Upper lobe of left lung (tissue), 6 donors: Measurements from ENCODE around the gene RASSF7. TPM values are rescaled to one million over a fixed set of nuclear protein-coding genes. Genes with fewer than 3 reads are reported as not detected.
A peak's percentile ranks its signal among the peaks of the same experiment; 100 is the strongest.

Experiments used
- ATAC-seq, 2 donors: fragments of 200-7000 bp; cut with Tn5 transposase; one replicate each; pipeline ENCODE4 v1.9.1; 2022; ENCODE audit warnings: mild to moderate bottlenecking in 2 of 2, moderate library complexity in 2 of 2; ENCODE audit not compliant: low FRiP score in 2 of 2
- DNase-seq, 2 donors: peaks; one replicate each; pipeline ENCODE4 v3.0.0-alpha.2; 2019 to 2020
- H3K27ac ChIP-seq, 4 donors: fragments of 200-600 bp; sonication (generic); one replicate each; pipeline ENCODE4 v1.5.1; 2016 to 2019
- H3K27me3 ChIP-seq, 4 donors: fragments of 200-600 bp; sonication (generic); one replicate each; pipeline ENCODE4 v1.5.1; 2017 to 2019
- H3K36me3 ChIP-seq, 4 donors: fragments of 200-600 bp; sonication (generic); one replicate each; pipeline ENCODE4 v1.5.1; 2016 to 2019
- H3K4me1 ChIP-seq, 4 donors: fragments of 200-600 bp; sonication (generic); one replicate each; pipeline ENCODE4 v1.5.1; 2018 to 2019
- H3K4me3 ChIP-seq, 4 donors: fragments of 200-600 bp; sonication (generic); one replicate each; pipeline ENCODE4 v1.5.1; 2017 to 2019; ENCODE audit warnings: mild to moderate bottlenecking in 2 of 4, moderate library complexity in 1 of 4
- H3K9me3 ChIP-seq, 4 donors: fragments of 200-600 bp; sonication (generic); one replicate each; pipeline ENCODE4 v1.5.1; 2018 to 2019
- CTCF ChIP-seq, 6 experiments: fragments of 450-650 bp in 4 of 6; fragments of 200-600 bp in 2 of 6; sonication (generic) in 2 of 6; IDR thresholded peaks; one replicate each; pipeline ENCODE4 v1.5.1; 2016 to 2019; ENCODE audit warnings: antibody characterized with exemption in 6 of 6
- EP300 ChIP-seq, 4 donors: sonication (generic); formaldehyde crosslinking; IDR thresholded peaks; one replicate each; pipeline ENCODE4 v1.5.1; 2017; ENCODE audit warnings: antibody characterized with exemption in 4 of 4, control low read depth in 2 of 4
- POLR2A ChIP-seq, 4 donors: fragments of 450-650 bp; IDR thresholded peaks; one replicate each; pipeline ENCODE4 v1.5.1; 2016 to 2017; ENCODE audit warnings: antibody characterized with exemption in 4 of 4, mild to moderate bottlenecking in 2 of 4
- POLR2AphosphoS5 ChIP-seq, 2 donors: sonication (generic); formaldehyde crosslinking; IDR thresholded peaks; one replicate each; pipeline ENCODE4 v1.5.1; 2017; ENCODE audit warnings: antibody characterized with exemption in 2 of 2
- WGBS, 2 donors: methylation state at CpG; one replicate each; pipeline ENCODE4 v1.1.5; 2017 to 2018; 5-methylcytosine and 5-hydroxymethylcytosine counted together
- total RNA-seq, 6 donors: library from RNA; depleted of rRNA in 4 of 6; stranded (reverse); fragments of >200 nt in 4 of 6; gene quantifications; one replicate each; pipeline versions ENCODE4 v1.1.0 to v1.2.1, GENCODE V29; 2016 to 2021
- donor health status: DM: no; HTN: no; CAD: no; lungs with moderate emphysema.
- donor health status: DM: no; HTN: yes; CAD: no; lungs with severe emphysema.

Gene RASSF7
- total RNA-seq, 6 donors from 2014 or later, result 80.2 to 222 (median 129) TPM

DNA sequence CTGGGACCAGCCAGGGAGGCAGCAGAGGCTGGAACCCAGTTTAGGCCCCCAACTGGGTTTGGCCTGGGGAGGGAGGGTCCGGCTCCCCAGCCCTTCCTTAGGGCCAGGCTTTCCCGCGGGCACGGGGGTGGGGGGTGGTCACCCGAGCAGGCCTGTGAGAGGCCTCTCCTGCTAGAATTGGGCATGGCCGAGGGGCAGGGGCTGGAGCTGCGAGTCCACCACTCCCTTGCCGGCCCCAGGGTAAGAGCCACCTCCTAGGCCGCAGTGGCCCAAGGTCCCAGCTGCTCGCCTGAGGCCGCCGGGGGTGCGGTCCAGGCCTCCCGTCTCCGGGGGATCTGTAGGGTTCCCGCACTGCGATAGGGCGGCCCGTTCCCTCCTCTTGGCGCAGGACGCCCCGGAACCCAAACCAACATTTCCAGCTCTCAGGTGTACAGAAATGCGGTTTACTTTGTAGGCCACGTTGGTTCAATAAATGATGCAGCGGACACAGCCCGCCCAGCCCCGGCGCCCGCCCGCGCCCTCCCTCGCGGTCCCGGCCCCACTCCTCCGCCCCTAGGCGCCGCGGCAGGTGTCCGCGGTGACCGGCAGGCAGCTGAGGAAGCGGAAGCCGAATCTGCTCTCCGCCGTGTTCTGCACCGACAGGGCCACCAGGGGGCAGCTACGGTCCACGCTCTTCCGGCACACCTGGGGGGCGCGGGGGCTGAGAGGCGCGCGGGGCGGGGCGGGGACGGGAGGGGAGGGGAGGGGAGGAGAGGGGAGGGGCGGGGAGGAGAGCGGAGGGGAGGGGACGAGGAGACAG is 6.1 kb upstream of the RASSF7 start:
- H3K9me3 ChIP-seq, result no peaks in the 10 kb centered on the region
- TF ChIP-seq CTCF (IDR thresholded peaks at IDR 0.05) (peak; percentile 52 to 79 (median 68)), POLR2A (IDR thresholded peaks at IDR 0.05) (no peak), POLR2AphosphoS5 (IDR thresholded peaks at IDR 0.05) (no peak), EP300 (IDR thresholded peaks at IDR 0.05) (no peak)
- WGBS, 2 donors, result 21 to 25% methylated on average over 2 to 15 of the region's 60 CpGs
- peak overlapping the region in 3 of 4 donors; percentile 38 to 56 (median 53) for H3K4me3 ChIP-seq
- peaks cover 18 to 30% (median 23%) of the 10 kb centered on the region in 4 donors for H3K4me1 ChIP-seq
- H3K27me3 ChIP-seq, result peaks cover 1 to 22% (median 9%) of the 10 kb centered on the region in 4 donors
- ATAC-seq (peak; percentile 41 to 73), DNase-seq (peak; percentile 72 to 91)
- H3K27ac ChIP-seq, result no peak overlapping the region
- H3K36me3 ChIP-seq, result no peaks in the 10 kb centered on the region

DNA sequence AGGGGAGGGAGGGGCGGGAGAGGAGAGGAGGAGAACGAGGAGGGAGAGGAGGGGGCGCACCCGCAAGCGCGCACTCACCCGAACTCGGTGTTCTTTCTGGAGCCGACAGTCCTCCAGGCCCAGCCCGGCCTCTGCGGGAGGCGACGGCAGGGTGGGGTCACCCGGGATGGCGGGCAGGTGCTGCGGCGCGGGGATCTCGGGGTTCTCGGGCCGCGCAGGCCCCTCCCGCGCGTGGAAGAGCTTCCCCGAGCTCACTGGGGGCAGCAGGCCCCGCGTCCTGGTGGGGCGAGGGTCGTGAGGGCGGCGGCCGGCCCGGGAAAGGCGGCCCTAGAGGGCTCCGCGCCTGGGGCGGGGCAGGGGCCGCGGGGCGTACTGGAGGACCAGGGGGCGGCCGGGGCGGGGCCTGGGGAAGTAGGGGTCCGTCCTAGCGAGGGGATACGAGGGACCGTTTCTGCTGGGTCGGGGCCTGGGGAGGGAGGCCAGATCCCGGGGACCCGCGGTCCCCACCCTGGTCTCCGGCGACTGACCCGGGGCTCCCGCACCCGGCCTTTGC is 5.5 kb upstream of the RASSF7 start:
- peaks cover 1 to 22% (median 12%) of the 10 kb centered on the region in 4 donors for H3K27me3 ChIP-seq
- H3K9me3 ChIP-seq, result no peaks in the 10 kb centered on the region
- DNase-seq (no peak), ATAC-seq (no peak)
- TF ChIP-seq POLR2A (IDR thresholded peaks at IDR 0.05) (peak in 1 of 4 donors; percentile 11), EP300 (IDR thresholded peaks at IDR 0.05) (no peak), CTCF (IDR thresholded peaks at IDR 0.05) (no peak), POLR2AphosphoS5 (IDR thresholded peaks at IDR 0.05) (no peak)
- 2% methylated on average over 18 to 24 of the region's 57 CpGs for WGBS, 2 donors
- H3K36me3 ChIP-seq, result no peaks in the 10 kb centered on the region
- peaks cover 24 to 36% (median 30%) of the 10 kb centered on the region in 4 donors for H3K4me1 ChIP-seq
- H3K4me3 ChIP-seq, result peak overlapping the region; percentile 22 to 56 (median 46)
- peak overlapping the region in 2 of 4 donors; percentile 6 to 12 for H3K27ac ChIP-seq

DNA sequence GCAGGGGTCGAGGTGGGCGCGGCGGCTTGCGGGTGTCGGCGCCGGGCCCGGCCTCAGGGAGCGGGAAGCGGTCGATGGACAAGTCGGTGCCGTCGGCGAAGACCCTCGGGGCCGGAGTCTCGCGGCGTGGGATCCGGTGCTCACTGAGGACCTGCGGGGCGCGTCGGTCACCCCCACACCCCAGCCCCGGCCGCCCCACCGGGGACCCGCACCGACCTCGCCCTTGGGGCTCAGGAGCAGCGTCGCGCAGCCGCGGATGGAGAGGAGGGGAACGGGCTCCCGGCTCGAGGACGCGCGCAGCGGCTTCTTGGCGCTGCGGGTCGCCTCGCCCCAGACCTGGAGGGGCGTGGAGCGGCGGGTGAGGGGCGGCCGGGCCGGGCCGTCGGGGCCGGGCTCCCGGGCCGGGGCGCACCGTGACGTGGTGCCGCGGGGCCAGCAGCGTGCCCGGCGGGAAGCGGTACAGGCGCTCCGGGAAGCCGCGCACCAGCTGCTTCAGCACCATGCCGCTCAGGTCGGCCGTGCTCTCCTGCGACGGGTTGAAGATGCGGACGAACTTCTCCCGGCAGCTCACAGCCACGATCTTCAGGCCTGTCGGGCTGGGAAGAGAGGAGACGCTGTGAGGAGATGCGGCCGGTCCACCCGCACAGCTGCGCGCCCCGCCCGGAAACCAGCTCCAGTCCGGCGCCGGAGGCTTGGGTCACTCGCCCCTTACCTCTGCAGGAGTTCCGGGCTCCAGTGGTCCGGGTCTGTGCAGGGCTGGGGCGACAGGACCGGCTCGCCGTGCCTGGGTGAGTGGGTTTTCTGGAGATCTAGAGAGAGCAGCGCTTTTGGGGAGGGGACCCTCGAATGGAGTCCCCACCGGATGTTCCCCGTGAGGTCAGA is 4.7 kb upstream of the RASSF7 start:
- peak in 1 of 6 experiments; percentile 4 for TF ChIP-seq CTCF (IDR thresholded peaks at IDR 0.05)
- no peak for TF ChIP-seq POLR2A (IDR thresholded peaks at IDR 0.05)
- DNase-seq, result peak in 1 of 2 donors; percentile 88
- peaks cover 26 to 39% (median 32%) of the 10 kb centered on the region in 4 donors for H3K4me1 ChIP-seq
- H3K9me3 ChIP-seq, result no peaks in the 10 kb centered on the region
- peaks cover 1 to 22% (median 12%) of the 10 kb centered on the region in 4 donors for H3K27me3 ChIP-seq
- ATAC-seq, result no peak
- H3K27ac ChIP-seq, result no peak overlapping the region
- 15 to 44% methylated on average over 21 to 26 of the region's 104 CpGs for WGBS, 2 donors
- peak overlapping the region in 3 of 4 donors; percentile 38 to 56 (median 53) for H3K4me3 ChIP-seq
- H3K36me3 ChIP-seq, result no peaks in the 10 kb centered on the region

GRCh38 chr11:556662-557256 is 4.0 kb upstream of the RASSF7 start:
- peak in 1 of 2 donors; percentile 78 for DNase-seq

More at GRCh38 chr11:556662-557256, 4.0 kb upstream of the RASSF7 start:
- no peak overlapping the region for H3K4me3 ChIP-seq
- H3K27ac ChIP-seq, result no peak overlapping the region
- ATAC-seq, result no peak
- H3K4me1 ChIP-seq, result peaks cover 32 to 47% (median 39%) of the 10 kb centered on the region in 4 donors
- TF ChIP-seq POLR2AphosphoS5 (IDR thresholded peaks at IDR 0.05) (no peak), CTCF (IDR thresholded peaks at IDR 0.05) (no peak), EP300 (IDR thresholded peaks at IDR 0.05) (no peak), POLR2A (IDR thresholded peaks at IDR 0.05) (no peak)
- WGBS, 2 donors, result 63 to 76% methylated on average over 6 to 19 of the region's 22 CpGs
- peaks cover 1 to 22% (median 12%) of the 10 kb centered on the region in 4 donors for H3K27me3 ChIP-seq
- no peaks in the 10 kb centered on the region for H3K9me3 ChIP-seq
- no peaks in the 10 kb centered on the region for H3K36me3 ChIP-seq
